ENCODE data around the gene AK1.

- TF ChIP-seq REST (IDR thresholded peaks at IDR 0.05; ENCODE audit: insufficient read depth in 1 of 2, low read depth in 2 of 2, low read length in 2 of 2) (no peak), SIN3A (IDR thresholded peaks at IDR 0.05; ENCODE audit: borderline replicate concordance, insufficient read depth, low read length) (no peak)
Measured at GRCh38 chr9:127920794-127921193, 43.3 kb upstream of the AK1 start.
